Pons (tissue), 1 donor: ENCODE measurements around the gene PEX7.
"Not testable (repeated sequence)": the region's sequence is repeated elsewhere in the genome, so short reads cannot be mapped to it uniquely, and the experiment has no call there.

ENCODE experiments used
- DNase-seq: peaks from one replicate; pipeline ENCODE4 v3.0.0-alpha.2; 2016; ENCODE audit warnings: low spot score

PEX7 gene, protein sequence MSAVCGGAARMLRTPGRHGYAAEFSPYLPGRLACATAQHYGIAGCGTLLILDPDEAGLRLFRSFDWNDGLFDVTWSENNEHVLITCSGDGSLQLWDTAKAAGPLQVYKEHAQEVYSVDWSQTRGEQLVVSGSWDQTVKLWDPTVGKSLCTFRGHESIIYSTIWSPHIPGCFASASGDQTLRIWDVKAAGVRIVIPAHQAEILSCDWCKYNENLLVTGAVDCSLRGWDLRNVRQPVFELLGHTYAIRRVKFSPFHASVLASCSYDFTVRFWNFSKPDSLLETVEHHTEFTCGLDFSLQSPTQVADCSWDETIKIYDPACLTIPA

DNA sequence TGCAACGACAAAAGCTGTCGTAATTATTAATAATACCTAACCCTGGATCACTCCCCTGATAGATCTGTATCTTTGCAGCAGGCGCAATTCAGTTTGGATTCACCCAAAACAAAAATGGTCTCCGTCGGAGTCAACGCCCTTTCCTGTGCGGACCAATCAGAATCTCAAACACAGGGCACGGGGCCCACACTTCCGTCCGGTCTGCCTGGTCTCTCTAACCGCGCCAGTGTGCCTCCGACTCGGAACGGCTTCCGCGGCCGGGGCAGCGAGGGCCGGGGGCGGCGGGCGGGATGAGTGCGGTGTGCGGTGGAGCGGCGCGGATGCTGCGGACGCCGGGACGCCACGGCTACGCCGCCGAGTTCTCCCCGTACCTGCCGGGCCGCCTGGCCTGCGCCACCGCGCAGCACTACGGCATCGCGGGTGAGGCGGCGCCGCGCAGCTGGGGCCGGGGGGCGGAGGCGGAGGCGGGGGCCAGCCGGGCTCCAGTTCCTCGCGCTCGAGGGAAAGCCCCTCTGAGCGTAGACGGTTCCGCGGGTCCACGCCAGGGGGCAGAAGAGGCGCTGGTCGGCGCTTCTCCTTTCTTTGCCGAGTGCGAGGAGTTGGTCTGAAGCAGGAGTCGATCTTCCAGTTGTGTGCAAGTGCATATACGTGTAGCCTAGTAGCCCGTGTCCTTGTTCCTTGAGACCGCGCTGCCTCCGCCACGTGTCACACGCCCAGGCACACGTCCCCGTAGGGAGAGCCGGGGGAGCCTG, at the start of gene PEX7:
Gene PEX7 (plus strand): TSS at position 217 of the 752 bp plus-strand sequence. CDS start 74 bp downstream, at position 291.
- DNase-seq, result peak; percentile 94

DNA sequence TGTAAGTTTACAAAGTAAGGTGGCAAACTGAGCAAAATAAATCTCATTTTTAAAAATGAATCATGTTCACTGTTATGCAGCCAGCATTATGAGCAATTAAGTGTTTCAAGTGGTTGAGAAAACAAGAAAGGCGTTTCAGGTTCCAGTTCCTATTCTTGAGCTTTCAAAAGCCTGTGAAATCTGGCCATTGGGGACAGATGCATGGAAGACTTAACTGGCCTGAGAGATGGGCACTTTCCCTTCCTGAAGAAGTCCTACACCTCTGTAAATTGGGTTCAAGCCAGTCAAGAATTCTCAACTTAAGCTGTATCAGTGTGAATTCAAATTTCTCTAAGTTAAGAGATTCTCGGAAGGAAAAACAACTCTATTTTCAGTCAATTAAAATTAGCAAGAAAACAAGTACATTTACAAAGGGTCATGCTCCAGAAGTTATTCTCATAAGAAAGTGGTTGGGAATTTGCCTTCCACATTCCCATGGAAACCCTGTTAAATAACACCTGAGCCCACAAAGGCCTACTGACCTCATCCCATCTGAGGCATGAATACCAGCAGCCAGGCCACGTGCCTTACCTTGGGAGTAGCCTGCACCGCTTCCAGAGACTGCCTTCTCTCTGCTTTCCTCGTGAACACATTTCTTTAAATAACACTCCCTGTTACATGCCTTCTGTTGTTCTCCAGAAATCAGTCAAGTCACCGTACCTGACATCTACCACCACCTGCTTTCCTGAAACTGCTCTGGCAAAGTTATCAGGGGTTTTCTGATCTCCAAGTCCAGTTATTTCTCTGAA, 49.5 kb upstream of the PEX7 start:
- no peak for DNase-seq

DNA sequence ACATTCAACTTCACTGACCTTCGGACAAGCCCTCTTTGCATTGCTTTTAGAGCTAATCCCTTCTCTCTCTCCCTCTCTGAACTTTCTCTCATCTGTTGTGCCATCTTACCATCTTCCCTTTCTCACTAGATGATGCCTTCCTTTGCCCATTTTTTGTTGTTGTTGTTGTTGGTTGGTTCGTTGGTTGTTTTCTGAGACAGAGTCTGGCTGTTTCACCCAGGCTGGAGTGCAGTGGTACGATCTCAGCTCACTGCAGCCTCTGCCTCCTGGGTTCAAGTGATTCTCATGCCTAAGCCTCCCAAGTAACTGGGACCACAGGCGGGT, 49.0 kb upstream of the PEX7 start:
- no peak for DNase-seq

DNA sequence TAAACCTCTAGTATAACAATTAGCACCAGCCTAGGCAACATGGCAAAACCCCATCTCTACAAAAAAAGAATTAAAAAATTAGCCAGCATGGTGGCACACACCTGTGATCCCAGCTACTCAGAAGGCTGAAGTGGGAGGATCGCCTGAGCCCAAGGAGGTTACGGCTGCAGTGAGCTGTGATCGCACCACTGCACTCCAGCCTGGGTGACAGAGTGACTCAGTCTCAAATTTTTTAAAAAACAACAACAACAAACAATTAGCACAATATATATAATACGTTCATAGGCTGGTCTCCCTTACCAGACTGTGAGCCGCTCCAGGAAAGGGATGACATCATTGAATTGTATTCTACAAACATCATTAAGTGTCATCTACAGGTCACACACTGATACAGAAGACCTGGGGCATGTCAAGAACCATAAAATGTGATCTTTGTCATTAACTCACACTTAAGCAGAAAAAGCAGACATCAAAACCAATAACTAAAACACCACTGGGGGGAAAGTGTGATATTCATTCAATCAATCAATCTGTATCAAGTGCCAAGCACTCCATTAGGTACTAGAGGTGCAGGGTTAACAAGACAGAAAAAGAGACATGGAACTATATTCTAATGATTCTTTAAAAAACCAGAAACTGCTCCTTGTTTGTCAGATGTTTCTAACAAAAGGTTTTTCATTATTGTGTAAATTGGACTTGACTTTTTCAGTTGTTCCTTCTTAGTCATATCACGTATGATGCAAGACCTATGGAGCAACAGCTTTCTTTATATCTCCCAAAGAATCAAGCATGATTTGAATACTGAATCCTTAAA, 48.0 kb upstream of the PEX7 start:
- no peak for DNase-seq

DNA sequence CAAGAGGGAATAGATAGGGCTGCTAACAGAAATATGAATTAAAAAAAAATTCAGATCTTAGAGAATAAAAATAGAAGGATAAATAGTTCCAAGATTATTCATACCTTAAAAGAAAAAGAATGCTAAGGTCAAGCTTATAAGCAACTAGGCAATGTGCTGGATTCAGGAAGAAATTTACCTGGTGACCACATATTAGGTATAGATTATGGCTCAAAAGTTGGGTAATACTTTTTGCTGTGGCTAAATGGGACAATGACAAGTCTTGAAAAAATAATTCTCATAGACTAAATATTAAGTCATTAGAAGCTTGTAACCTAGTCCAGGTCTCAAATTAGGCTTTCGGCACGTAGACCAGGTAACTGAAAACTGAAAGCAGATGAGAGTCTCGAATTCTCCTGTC, 47.3 kb upstream of the PEX7 start:
- no peak for DNase-seq

DNA sequence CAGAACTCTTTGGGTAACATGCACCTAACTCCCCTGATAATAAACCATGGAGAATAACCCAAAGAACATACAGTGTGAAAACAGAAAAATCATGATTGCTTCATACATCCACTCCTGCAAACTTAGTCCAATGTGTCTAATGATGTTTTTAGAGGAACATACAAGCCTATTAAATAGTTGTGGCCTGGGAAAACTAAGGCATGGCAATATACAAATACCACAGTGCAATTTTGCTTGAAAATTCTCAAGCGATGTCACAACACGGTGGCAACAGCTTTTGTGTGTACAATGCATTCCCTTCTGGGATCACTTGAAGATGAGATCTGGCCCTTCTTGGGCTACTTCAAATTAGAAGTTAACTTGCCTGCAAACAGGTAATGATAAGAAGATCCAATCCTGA, 46.8 kb upstream of the PEX7 start:
- DNase-seq, result no peak

DNA sequence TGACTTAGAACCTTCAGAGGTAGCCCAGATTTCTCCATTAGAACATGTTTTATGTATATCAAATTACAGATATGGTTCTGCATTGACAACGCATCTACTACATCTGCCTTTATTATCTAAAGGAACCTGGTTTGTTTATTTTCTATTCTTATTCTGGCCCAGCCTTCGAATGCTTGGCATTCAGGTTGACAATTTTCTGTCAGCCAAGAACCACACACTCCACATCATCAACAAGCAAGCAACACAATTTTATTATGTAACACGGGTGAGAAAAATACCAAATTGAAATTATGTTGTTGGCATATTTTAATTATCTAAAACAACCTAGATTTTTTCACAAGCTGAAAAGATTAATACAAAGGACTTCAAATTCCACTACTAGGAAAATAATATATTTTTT, 44.7 kb upstream of the PEX7 start:
- DNase-seq, result no peak

DNA sequence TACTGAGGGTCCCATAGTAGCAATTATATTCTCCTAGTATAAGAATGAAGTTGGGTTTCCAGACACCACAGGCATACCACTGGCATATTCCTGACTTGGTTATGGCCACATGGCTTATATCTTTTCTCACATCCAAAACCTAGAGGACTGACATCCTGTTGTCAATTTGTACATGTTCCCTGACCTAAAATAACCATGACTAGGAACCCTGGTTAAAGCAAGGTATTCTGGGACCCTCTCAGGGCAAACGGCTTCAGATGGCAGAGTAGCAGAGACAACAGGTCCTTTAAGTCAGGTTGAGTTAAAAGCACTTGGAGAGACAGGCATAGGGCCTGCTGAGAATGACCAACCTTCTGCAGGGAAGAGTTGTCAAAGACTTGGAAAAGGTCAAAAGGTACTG, 42.7 kb upstream of the PEX7 start:
- DNase-seq, result no peak

DNA sequence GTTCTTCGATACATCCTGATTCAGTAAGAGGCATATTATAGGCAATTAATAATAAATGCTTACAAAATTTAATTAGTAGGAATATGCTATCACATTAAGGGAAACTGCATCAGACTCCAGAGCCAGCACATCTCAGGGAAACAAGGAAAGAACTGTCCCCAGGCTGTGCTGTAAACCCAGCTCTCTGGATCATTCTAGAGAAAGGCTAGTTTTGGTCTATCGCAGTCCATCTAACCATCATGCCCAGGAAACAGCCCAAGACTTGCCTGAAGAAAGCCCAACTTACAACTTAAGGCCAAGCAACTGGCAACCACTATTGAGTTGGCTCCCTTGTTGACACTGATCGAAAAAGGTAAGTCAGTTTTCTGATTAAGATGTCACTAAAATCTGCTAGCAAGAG, 41.4 kb upstream of the PEX7 start:
- no peak for DNase-seq

DNA sequence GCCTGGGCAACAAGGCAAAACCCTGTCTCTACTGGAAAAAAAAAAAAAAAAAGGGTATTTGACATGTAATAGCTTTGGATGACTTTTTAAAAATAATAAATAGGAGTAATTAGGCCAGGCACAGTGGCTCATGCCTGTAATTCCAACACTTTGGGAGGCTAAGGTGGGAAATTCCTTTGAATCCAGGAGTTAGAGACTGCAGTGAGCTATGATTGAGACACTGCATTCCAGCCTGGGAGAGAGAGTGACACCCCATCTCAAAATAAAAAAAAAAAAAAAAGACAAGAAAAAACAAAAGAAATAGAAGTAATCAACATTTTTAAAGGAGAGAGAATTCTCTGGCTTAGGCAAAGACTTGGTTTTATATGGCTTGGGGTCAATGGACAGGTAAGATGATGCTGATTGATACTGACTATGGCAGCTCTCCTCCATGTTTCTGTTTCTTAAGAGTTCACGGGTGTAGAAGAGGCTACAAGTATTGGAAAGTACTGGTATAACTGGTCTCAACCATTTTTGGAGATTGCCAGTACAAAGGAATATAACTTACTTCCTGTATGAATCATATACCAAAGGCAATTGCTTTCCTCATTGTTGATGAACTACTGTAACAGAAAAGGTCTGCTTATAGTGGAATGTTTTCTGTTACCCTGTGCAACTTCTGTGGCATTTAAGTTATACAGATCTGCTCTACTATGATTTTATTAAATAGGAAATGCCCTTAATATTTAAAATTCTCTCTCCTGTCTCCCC, 40.2 kb upstream of the PEX7 start:
- DNase-seq, result no peak

DNA sequence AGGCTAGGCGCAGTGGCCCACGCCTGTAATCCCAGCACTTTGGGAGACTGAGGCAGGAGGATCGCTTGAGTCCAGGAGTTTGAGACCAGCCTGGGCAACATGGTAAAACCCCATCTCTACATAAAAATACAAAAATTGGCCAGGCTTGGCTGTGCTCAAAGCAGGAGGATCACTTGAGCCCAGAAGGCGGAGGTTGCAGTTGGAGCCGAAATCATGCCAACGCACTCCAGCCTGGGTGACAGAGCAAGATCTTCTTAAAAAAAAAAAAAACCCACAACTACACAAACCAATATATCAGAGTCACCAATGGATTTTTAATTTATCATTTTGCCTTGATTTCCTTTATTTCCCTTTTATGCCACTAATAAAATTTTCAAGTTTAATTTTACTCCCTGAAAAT, 39.4 kb upstream of the PEX7 start:
- no peak for DNase-seq

DNA sequence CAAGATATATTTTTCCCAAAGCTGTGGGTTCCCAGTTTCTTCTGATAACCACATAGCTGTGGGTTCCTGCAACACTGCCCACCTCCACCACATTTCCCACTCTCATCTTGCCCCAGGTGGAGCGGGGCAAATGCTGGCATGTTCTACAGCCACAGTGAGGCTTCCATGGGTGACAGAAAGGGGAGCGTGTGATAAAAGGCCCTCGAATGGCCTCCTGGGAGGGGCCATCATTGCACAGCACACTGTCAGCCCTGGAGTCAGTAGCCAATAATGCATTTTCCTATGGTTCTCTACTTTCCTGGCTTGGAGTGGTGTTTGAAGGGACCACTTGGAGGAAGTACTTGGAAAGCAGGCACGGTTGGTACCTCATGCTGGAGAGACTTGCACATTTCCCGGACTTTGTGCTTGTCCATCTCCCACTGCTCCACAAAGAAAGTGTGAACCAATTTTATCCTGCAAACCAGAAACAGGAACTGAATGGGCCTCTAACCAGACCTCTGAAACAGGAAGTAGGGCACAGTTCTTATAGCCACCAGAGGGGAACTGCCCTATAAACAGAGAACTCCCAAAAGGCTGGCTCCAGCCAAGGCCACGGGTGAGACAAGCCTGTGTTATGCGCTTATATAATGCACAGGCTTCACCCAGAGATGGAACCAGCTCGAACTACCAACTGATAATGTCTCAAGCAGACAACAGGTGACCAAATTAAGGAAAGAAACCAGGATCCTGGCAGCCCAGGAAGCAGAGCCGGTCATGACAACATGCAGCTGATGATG, 38.7 kb upstream of the PEX7 start:
- peak; percentile 79 for DNase-seq

DNA sequence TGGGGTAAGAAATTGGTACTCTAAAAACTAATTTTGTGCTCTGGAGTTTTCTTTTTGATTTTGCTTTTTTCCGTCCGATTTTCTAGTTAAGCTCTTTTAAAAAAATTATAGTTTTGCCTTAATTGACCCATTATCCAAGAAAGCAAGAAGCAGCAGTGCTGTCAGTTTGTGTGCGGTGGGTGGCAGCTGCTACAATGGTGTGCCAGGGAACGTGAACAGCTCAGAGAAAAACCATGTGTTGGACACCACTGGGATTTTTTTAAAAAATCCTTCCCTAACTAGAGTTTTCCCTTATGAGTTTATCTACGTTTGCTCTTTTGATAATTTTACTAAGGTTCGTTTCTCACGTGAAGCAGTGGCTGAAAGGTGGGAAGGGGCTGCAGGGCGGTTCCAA, 38.1 kb upstream of the PEX7 start:
- no peak for DNase-seq

DNA sequence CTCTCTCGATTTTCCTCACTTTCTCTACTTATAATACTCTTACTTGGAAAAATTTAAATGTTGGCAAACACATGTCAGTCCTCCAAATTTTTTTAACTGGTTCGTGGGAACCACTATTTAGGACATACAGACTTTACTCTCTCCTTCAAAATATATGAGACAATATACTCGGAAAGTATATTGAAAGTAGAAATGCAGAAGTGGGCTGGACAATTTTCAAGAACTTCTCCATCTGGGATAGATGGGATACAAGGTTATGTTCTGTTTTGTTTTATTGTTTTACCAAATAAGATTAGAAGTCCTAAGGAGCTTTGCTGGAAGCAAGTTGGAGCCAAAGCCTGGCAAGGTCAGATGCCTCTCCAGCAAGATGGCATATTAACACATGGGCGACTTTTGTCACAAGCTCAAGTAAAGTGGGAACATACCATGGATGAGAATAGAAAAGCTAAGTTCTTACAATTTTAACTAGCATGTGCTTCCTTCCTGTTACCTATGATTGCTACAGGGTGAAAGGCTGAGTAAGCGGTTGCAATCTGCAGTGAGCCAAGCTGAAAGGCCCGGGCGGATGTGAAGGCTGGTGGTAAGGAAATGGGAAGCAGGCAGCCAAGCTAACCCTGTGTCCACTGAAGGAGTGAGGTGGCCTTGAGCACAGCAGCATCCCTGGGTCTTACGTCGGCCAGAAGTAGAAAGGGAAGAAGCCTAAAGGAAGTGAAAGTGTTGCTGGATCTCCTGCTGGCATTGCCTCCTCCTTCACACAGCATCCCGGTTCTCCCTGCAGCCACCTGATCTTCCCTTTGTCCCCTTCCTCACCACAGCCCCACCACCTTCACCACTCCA, 37.3 kb upstream of the PEX7 start:
- peak; percentile 68 for DNase-seq

DNA sequence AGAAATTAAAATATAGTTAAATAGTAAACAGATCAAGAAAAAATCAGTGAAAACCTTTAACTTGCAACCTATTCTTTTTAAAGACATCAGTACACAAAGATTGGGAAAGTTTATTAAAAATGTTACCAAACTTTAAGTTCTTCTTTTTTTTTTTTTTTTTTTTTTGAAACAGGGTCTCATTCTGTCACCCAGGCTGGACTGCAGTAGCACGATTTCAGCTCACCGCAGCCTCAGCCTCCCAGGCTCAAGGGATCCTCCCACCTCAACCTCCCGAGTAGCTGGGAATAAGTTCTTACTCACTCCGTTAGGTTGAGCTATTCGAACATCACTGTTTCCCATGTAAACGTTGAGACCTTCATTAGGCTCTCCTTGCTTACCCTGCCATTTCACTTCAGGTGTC, 35.7 kb upstream of the PEX7 start:
- no peak for DNase-seq

DNA sequence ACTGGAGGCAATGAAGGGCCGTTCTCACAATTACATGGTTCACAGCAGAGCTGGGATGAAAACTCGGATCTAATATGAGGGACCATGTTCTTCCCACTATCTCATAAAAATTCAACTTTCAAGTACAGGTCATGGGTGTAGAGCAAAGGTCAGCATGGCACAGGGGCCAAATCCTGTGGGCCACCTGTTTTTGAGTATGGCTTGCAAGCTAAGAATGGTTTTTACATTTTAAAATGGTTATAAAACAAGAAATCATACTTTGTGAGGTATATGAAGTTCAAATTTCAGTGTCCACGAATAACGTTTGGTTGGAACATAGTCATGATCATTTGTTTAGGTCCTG, 34.7 kb upstream of the PEX7 start:
- DNase-seq, result no peak

DNA sequence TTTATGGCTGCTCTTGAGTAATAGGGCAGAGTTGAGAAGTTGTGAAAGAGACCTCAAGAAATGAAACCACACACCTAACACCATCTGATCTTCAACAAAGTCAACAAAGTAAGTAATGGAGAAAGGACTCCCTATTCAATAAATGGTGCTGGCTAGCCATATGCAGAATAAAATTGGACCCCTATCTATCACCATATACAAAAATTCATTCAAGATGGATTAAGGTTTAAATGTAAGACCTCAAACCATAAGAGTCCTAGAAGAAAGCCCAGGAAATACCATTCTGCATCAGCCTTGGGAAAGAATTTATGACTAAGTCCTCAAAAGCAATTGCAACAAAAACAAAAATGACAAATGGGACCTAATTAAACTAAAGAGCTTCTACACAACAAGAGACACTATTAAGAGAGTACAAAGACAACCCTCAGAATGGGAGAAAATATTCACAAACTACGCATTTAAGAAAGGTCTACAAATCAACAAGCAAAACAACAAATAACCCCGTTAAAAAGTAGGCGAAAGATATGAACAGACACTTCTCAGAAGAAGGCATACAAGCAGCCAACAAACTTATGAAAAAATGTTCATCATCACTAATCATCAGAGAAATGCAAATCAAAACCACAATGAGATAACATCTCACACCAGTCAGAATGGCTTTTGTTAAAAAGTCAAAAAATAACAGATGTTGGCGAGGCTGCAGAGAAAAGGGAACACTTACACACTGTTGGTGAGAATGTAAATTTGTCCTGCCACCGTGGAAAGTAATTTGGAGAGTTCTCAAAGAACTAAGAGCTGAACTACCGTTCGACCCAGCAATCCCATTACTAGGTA, 34.1 kb upstream of the PEX7 start:
- no peak for DNase-seq

DNA sequence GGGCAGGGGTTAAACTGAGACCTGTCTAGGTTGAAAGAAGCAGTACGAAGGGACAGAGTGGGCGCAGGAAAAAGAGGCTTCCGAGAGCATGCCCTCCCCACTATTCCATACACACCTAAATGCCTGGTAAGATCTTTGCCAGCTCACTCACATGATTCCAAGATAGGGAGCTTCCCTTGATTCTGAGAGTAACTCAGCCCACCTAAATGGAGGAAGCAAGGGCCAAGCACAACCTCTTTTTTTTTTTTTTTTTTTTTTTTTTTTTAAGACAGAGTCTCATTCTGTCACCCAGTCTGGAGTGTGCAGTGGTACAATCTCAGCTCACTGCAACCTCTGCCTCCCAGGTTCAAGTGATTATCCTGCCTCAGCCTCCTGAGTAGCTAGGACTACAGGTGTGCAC, 33.0 kb upstream of the PEX7 start:
- not testable (repeated sequence) for DNase-seq
